ENCODE results near the gene NMB. TPM values are rescaled to one million over a fixed set of nuclear protein-coding genes. Genes with fewer than 3 reads are reported as not detected.

Gene NMB
- polyA plus RNA-seq, 1 of the 3 experiments (the other 2 are of a cell fraction): 6.5 TPM

DNA sequence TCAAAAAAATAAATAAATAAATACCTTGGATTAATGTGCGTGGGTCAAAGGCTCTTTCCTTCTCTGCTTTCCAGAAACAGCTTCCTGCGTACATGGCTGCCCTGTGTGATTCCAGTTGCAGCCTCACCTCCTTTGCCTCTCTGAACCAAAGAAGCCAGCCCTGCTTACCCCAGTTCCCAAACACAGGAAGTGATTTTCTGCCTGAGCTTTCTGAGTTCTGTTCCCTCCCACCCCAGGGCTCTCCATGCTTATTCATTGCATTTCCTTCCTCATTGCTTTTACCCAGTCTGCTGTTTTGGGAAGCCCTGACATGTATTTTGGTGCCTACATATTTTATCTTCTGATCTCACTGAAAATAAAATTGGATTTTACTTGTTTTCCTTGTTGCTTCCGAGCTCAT is 41.8 kb downstream of the NMB start:
- TF ChIP-seq GABPA (IDR thresholded peaks at IDR 0.05; ENCODE audit: low read depth): no peak
- Histone ChIP-seq H3K4me2 (no peak overlapping the region), H3K9me3 (0 out of 2 replicates have a peak, but pooled peaks cover 6% of the 10 kb centered on the region), H3K9ac (no peak overlapping the region), H3K79me2 (ENCODE audit: insufficient read depth) (peaks cover 60% of the 10 kb centered on the region), H3K4me3 (ENCODE audit: low read depth in 2 of 2, low read length in 1 of 2) (no peak overlapping the region), H3K4me1 (ENCODE audit: control insufficient read depth in 1 of 2, insufficient read depth in 2 of 2, low read depth in 1 of 2, low read length in 1 of 2) (no peaks in the 10 kb centered on the region), H3K9me2 (no peaks in the 10 kb centered on the region), H3K27ac (ENCODE audit: low read depth in 2 of 2, low read length in 1 of 2) (no peak overlapping the region), H3F3A (replicated peaks; ENCODE audit: insufficient read depth) (peaks cover 4% of the 10 kb centered on the region), H3K27me3 (ENCODE audit: insufficient read depth) (no peaks in the 10 kb centered on the region), H2AFZ (ENCODE audit: low read depth) (no peak overlapping the region), H4K20me1 (ENCODE audit: insufficient read depth) (no peaks in the 10 kb centered on the region), H3K36me3 (replicated peaks in 1 of 2; ENCODE audit: control insufficient read depth in 1 of 2, insufficient read depth in 2 of 2, low read length in 1 of 2) (peaks cover 8 to 30% of the 10 kb centered on the region in 2 experiments)
- POLR2A ChIA-PET: no interaction called here
- 91% methylated on average over 3 of the region's 3 CpGs for WGBS (ENCODE audit: low lambda C conversion rate)
- CTCF ChIA-PET: interaction anchor here (0.6 to 1.0 kb wide), 3 partner anchors 12 to 535 kb away, joined by 3 read pairs; no protein-coding TSS in a partner anchor
- DNase-seq: no peak

DNA sequence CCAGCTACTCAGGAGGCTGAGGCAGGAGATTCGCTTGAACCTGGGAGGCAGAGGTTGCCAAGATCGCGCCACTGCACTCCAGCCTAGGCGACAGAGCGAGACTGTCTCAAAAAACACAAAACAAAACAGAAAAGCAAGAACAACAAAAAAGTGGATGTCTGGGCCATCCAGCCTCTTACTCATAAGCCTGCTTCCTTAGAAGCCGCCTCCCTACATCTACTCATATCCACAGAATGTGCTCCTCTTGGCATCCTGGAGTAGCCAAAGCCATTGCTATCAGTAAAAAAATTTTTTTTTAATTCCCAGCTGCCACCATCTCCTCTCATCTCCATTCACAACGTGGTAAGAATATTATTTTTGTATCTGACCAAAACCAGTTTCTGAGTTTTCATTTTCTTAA is 46.4 kb downstream of the NMB start:
- Histone ChIP-seq H3K4me1 (ENCODE audit: control insufficient read depth in 1 of 2, insufficient read depth in 2 of 2, low read depth in 1 of 2, low read length in 1 of 2) (no peaks in the 10 kb centered on the region), H3F3A (replicated peaks; ENCODE audit: insufficient read depth) (peaks cover 3% of the 10 kb centered on the region), H3K9me2 (no peaks in the 10 kb centered on the region), H3K4me2 (no peak overlapping the region), H3K79me2 (ENCODE audit: insufficient read depth) (peaks cover 81% of the 10 kb centered on the region), H4K20me1 (ENCODE audit: insufficient read depth) (0 out of 2 replicates have a peak, but pooled peaks cover 2% of the 10 kb centered on the region), H3K36me3 (replicated peaks in 1 of 2; ENCODE audit: control insufficient read depth in 1 of 2, insufficient read depth in 2 of 2, low read length in 1 of 2) (peaks cover 14 to 23% of the 10 kb centered on the region in 2 experiments), H3K9me3 (no peaks in the 10 kb centered on the region), H3K27ac (ENCODE audit: low read depth in 2 of 2, low read length in 1 of 2) (no peak overlapping the region), H2AFZ (ENCODE audit: low read depth) (no peak overlapping the region), H3K9ac (no peak overlapping the region), H3K27me3 (ENCODE audit: insufficient read depth) (no peaks in the 10 kb centered on the region), H3K4me3 (ENCODE audit: low read depth in 2 of 2, low read length in 1 of 2) (no peak overlapping the region)
- CTCF ChIA-PET: interaction anchor here (2.0 kb wide), 1 partner anchor 11 kb away, joined by 5 read pairs; the partner anchor contains the start of gene ZSCAN2
- 93% methylated on average over 7 of the region's 7 CpGs for WGBS (ENCODE audit: low lambda C conversion rate)
- POLR2A ChIA-PET: no interaction called here
- peak; percentile 0 for DNase-seq
- no peak for TF ChIP-seq SIN3A (IDR thresholded peaks at IDR 0.05; ENCODE audit: borderline replicate concordance, low read depth, low read length)
- no peak for TF ChIP-seq YY1 (IDR thresholded peaks at IDR 0.05; ENCODE audit: low read depth)
- TF ChIP-seq RCOR1 (IDR thresholded peaks at IDR 0.05; ENCODE audit: low read length): no peak
- TF ChIP-seq, protein P1, sequence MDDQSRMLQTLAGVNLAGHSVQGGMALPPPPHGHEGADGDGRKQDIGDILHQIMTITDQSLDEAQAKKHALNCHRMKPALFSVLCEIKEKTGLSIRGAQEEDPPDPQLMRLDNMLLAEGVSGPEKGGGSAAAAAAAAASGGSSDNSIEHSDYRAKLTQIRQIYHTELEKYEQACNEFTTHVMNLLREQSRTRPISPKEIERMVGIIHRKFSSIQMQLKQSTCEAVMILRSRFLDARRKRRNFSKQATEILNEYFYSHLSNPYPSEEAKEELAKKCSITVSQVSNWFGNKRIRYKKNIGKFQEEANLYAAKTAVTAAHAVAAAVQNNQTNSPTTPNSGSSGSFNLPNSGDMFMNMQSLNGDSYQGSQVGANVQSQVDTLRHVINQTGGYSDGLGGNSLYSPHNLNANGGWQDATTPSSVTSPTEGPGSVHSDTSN (IDR thresholded peaks at IDR 0.05): no peak
- TF ChIP-seq POLR2AphosphoS5 (IDR thresholded peaks at IDR 0.05; ENCODE audit: low read depth, low read length): no peak

DNA sequence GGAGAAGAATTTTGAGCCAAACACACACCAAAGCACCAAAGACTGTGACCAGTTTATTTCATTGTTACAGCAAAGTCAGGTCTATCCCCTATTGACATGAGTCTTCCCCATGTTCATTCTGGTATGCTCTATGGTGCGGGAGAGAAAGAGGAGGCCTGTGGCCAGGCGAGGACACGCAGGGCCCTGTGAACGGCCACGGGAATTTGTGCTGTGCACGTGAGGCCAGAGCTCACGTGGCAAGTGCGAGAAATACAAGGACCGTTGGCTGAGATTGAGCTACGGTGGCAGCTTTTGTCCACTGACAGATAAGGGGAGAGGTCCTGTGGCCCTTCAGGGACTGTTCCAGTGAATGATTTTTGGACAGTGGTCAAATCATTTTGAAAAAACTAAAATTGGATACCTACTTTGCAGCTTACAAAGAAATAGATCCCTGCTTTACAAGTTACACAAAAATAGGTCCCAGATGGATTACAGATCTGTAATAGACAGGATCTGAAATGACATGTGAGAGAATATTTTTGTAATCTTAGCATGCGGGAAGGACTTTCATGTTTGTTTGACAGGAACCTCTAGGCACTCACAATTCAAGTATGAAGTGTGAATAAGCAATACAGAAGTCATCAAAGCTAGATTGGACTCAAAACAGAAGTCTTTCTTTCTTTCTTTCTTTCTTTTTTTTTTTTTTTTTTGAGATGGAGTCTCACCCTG is 48.0 kb downstream of the NMB start:
- Histone ChIP-seq H3F3A (replicated peaks; ENCODE audit: insufficient read depth) (no peaks in the 10 kb centered on the region), H3K27me3 (ENCODE audit: insufficient read depth) (no peaks in the 10 kb centered on the region), H3K79me2 (ENCODE audit: insufficient read depth) (peaks cover 73% of the 10 kb centered on the region), H3K4me1 (ENCODE audit: control insufficient read depth in 1 of 2, insufficient read depth in 2 of 2, low read depth in 1 of 2, low read length in 1 of 2) (peaks cover 0 to 4% of the 10 kb centered on the region in 2 experiments; a peak in 1 of 4 replicates), H3K9me2 (no peaks in the 10 kb centered on the region), H2AFZ (ENCODE audit: low read depth) (no peak overlapping the region), H3K9ac (no peak overlapping the region), H3K36me3 (replicated peaks in 1 of 2; ENCODE audit: control insufficient read depth in 1 of 2, insufficient read depth in 2 of 2, low read length in 1 of 2) (peaks cover 14 to 40% of the 10 kb centered on the region in 2 experiments), H3K27ac (ENCODE audit: low read depth in 2 of 2, low read length in 1 of 2) (no peak overlapping the region), H3K4me3 (ENCODE audit: low read depth in 2 of 2, low read length in 1 of 2) (no peak overlapping the region), H3K4me2 (no peak overlapping the region), H4K20me1 (ENCODE audit: insufficient read depth) (0 out of 2 replicates have a peak, but pooled peaks cover 8% of the 10 kb centered on the region), H3K9me3 (no peaks in the 10 kb centered on the region)
- CTCF ChIA-PET: interaction anchor here (0.7 kb wide), 1 partner anchor 11 kb away, joined by 3 read pairs; no protein-coding TSS in a partner anchor
- 99% methylated on average over 11 of the region's 11 CpGs for WGBS (ENCODE audit: low lambda C conversion rate)
- POLR2A ChIA-PET: interaction anchor here (0.5 to 1.8 kb wide), 2 partner anchors 9 to 39 kb away, joined by 3 to 4 read pairs; no protein-coding TSS in a partner anchor
- no peak for DNase-seq
- TF ChIP-seq POLR2AphosphoS5 (IDR thresholded peaks at IDR 0.05; ENCODE audit: low read depth, low read length) (no peak), CHD2 (IDR thresholded peaks at IDR 0.05; ENCODE audit: low read length, partially characterized antibody) (no peak), RCOR1 (IDR thresholded peaks at IDR 0.05; ENCODE audit: low read length) (no peak), EP300 (IDR thresholded peaks at IDR 0.05; ENCODE audit: borderline replicate concordance in 1 of 2, low read depth in 1 of 2, low read length in 1 of 2) (no peak), GABPA (IDR thresholded peaks at IDR 0.05; ENCODE audit: low read depth) (no peak), TCF12 (IDR thresholded peaks at IDR 0.05) (no peak), YY1 (IDR thresholded peaks at IDR 0.05; ENCODE audit: low read depth) (no peak), SMC3 (IDR thresholded peaks at IDR 0.05; ENCODE audit: low read depth, low read length) (no peak), RXRA (IDR thresholded peaks at IDR 0.05; ENCODE audit: borderline replicate concordance, low read depth) (no peak), JUND (IDR thresholded peaks at IDR 0.05) (no peak), TAF1 (IDR thresholded peaks at IDR 0.05; ENCODE audit: borderline replicate concordance, low read depth, low read length) (no peak), FOXJ3 (CRISPR knock-in tag; IDR thresholded peaks at IDR 0.05) (no peak), RAD21 (IDR thresholded peaks at IDR 0.05; ENCODE audit: low read length) (no peak), NFIC (IDR thresholded peaks at IDR 0.05; ENCODE audit: borderline replicate concordance) (no peak)
- TF ChIP-seq, protein P2, sequence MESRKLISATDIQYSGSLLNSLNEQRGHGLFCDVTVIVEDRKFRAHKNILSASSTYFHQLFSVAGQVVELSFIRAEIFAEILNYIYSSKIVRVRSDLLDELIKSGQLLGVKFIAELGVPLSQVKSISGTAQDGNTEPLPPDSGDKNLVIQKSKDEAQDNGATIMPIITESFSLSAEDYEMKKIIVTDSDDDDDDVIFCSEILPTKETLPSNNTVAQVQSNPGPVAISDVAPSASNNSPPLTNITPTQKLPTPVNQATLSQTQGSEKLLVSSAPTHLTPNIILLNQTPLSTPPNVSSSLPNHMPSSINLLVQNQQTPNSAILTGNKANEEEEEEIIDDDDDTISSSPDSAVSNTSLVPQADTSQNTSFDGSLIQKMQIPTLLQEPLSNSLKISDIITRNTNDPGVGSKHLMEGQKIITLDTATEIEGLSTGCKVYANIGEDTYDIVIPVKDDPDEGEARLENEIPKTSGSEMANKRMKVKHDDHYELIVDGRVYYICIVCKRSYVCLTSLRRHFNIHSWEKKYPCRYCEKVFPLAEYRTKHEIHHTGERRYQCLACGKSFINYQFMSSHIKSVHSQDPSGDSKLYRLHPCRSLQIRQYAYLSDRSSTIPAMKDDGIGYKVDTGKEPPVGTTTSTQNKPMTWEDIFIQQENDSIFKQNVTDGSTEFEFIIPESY (IDR thresholded peaks at IDR 0.05; ENCODE audit: borderline replicate concordance, low read depth): no peak
- TF ChIP-seq, protein P3, sequence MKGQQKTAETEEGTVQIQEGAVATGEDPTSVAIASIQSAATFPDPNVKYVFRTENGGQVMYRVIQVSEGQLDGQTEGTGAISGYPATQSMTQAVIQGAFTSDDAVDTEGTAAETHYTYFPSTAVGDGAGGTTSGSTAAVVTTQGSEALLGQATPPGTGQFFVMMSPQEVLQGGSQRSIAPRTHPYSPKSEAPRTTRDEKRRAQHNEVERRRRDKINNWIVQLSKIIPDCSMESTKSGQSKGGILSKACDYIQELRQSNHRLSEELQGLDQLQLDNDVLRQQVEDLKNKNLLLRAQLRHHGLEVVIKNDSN (IDR thresholded peaks at IDR 0.05; ENCODE audit: borderline replicate concordance, low read depth): no peak

Data from SK-N-SH (cell line).